Brain pericyte (primary cell): Measurements from ENCODE around the gene COMMD1.
"Not testable (repeated sequence)": the region's sequence is repeated elsewhere in the genome, so short reads cannot be mapped to it uniquely, and the experiment has no call there.

Experiments used
- DNase-seq: peaks from one replicate; pipeline ENCODE4 v3.0.0-alpha.2; 2012; ENCODE audit warnings: low read depth, low spot score

The COMMD1 gene

DNA sequence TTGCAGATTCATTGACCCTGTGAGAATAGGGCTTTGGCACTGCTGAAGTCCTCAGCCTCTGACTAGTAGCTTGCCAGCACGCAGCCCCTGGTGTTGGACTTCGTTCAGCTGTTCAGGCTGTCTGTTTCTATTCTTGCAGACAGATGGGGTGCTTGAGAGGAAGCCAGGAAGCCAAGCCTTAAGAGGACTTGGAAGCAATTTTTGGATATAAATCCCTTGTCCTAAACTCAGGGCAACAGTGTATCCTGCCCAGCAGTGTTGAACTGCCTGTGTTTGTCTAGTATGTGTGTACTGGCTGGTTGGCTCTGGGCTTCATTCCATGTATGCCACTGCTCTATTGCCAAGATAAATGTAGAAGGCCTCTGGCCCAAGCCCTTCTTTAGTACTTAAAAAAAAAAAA is 108.6 kb downstream of the COMMD1 start:
- peak; percentile 55 for DNase-seq

DNA sequence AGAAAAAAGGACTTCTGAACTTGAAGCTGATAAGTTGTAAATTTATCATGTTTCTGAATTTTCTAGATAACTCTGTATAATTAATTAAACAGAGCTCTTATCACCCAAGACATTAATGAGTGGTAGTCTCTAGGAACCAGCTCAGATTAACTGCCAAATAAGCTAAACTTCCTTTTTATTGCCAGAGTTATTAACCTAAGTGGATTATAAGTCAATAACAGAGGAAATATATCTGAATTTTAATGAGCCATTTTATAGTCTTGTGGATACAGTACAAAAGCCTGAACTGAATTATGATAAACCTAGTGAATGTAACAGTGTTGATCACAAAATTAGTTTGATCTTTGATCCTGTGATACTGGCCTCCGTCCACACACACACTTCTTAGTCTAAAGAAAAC is 111.5 kb downstream of the COMMD1 start:
- no peak for DNase-seq

DNA sequence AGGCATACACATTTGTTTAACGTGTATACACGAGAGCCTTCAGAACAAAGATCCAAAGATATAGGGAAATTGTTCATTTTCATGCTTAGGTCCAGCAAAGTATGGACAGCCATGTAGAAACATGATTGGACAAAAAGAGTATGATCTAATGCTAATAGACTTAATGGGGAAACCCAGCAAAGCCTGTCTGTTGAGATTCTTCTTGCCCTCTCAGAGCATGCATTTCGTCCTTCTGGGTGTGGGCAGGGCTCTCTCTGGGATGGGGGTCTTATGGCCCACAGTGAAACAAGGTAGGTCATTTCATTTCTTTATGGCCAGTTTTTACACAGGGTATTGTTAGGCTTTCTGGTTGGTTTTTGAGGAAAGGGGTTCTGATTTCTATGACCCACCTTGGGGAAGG is 124.4 kb downstream of the COMMD1 start:
- DNase-seq = no peak

DNA sequence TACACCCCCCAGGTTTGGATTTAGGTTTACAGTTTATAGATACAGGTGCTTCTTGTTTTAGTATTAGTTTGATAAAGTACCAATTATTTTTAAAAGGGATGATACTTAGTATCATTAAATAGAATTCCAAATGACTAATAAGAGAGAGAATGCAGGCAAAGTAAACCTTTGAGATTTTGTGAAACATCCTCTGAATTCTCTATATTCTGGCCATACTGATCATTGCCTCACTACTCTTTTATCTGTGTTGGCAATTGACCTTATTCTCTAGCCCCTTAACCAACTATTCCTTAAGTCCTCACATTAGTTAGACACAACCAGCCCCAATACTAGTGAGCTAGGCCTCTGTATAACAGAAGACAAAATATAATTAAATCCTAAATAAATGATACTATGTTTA is 125.4 kb downstream of the COMMD1 start:
- DNase-seq = no peak

DNA sequence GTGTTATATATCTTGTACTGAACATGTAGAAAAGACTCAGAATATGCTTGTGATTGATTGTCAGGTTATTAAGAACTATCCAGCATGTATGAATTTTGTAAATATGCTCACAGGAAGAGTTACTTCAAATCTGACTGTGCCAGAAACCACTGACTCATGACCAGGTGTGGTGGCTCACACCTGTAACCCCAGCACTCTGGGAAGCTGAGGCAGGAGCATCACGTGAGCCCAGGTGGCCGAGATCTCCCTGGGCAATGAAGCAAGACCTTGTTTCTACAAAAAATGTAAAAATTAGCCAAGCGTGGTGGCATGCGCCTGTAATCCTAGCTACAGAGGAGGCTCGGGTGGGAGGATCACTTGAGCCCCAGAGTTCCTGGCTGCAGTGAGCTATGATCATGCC is 126.6 kb downstream of the COMMD1 start:
- DNase-seq = no peak

DNA sequence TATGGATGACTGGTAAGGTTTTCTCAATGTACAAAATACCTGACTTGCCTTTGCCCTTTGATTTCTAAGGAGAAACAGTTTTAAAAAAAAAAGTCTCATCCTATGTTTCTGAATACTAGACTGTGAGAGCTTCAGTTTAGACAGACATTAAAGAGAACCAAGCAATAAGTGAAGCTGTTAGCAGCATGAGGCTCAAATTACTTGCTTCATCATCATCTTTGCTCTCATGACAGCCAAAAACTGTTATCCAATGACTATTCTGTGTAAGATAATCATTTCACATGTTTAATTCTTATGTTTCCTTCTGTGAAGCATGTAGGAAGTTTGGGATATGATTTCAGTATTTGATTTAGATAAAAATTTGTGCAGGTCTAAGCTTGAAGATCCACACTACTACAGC is 129.2 kb downstream of the COMMD1 start:
- DNase-seq = no peak

DNA sequence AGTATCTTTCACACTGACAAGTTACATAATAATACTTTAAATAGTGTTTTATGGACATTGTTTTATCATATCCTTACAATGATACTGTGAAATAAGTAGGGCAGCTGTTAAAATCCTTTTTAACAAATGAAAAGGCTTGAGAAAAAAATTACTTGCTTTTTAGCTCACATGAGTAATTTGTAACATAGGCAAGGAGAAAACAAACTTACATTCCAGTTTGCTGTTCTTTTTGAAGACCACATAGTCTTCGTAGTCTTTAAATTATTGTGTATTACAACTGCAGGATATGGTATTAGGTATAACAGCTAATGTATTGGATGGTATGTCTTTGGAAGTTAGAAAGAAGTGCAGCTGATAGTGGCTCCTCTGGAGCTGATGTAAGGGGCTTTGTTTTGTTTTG is 130.8 kb downstream of the COMMD1 start:
- no peak for DNase-seq

DNA sequence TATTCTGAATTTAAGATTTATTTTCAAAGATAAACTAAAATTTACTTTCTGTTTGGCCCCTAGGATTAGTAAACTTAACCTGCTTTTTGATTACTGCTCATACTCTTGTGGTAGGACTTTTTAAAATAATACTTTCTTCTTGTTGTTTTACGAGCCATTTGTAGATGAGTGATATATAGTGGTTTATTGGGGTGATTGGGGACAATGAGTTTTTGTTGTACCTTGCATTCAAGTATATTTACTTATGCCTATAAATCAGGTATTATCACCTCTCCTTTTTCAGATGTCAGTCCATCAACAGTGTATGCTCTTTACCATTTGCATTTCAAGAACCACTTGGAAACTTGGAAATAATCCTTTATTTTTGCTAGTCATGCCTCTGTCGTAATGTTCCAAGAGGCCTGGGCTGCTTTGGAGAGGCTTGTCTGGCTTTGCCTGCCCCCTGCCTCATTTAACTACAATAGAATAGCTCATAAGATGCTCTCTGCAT is 131.3 kb downstream of the COMMD1 start:
- no peak for DNase-seq

DNA sequence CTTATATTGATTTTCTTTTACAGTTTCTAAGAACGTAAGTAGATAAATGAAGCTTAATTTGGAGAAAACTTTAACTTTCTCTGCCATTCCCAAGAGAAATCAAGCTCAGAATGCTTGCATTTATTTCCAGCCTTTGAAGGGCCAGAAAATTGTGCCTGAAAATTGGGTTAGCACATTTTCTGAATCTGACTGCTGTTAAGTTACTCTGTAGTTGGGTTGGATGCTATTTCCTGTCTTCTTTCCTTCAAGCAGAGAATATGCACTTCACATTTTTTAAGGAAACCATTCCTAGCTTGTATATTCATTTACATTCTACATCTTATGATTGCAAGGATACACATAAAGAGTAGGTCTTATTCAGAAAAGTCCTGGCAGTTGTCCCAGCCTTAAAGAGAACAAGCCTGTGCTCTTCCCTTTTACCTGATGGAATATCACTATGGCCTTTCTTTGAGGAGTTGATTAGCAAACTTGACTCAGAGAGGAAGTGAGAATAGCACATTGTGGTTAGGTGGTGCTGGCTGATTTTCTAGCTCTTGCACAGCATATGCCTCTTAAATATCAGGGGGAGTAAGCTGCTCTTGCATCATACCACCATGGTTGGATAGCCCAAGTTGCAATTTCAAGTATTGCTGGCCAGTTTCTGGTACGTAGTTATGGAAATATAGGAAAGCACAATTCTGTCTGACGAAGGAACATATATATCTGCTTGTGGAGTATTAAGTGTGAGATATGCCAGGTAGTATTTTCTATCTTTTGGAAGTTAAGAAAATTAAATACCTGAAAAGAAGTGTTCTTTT is 133.7 kb downstream of the COMMD1 start:
- DNase-seq = no peak

DNA sequence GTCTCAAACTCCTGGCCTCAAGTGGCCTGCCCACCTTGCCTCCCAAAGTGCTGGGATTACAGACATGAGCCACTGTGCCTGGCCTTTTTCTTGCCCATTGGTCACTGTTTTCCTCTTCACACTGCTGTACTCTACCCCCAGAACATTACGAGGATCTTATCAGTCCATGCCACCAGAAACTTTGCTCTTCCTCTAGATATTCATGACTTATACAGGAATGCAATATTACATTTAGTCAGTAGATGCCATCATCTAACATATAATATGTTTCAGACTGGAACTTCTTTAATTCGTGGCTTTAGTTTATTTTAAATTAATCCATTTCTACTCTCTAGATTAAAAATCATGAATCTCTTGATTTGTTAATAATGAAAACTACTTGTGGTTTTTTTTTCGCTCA is 135.5 kb downstream of the COMMD1 start:
- no peak for DNase-seq

DNA sequence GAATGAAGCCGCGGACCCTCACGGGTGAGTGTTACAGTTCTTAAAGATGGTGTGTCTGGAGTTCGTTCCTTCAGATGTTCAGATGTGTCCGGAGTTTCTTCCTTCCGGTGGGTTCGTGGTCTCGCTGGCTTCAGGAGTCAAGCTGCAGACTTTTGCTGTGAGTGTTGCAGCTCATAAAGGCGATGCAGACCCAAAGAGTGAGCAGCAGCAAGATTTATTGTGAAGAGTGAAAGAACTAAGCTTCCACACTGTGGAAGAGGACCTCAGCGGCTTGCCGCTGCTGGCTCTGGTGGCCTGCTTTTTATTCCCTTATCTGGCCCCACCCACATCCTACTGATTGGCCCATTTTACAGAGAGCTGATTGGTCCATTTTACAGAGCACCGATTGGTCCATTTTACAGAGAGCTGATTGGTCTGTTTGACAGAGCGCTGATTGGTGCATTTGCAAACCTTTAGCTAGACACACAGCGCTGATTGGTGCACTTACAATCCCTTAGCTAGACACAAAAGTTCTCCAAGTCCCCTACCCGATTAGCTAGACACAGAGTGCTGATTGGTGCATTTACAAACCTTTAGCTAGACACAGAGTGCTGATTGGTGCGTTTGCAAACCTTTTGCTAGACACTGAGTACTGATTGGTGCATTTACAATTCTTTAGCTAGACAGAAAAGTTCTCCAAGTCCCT is 136.4 kb downstream of the COMMD1 start:
- DNase-seq = not testable (repeated sequence)

DNA sequence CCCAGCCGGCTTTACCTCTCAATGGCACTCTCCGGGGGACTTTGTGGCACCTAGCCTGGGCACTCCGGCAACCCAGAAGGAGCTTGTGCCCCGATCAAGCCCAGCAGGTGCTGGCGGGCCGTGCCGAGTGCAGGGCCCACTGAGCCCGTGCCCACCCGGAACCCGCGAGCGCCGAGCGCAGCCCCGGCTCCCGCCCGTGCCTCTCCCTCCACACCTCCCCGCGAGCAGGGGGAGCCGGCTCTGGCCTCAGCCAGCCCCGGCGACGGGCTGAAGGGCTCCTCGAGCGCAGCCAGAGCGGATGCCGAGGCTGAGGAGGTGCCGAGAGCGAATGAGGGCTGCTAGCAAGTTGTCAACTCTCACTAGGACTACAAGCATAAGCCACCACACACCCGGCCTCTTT is 136.9 kb downstream of the COMMD1 start:
- DNase-seq = no peak

DNA sequence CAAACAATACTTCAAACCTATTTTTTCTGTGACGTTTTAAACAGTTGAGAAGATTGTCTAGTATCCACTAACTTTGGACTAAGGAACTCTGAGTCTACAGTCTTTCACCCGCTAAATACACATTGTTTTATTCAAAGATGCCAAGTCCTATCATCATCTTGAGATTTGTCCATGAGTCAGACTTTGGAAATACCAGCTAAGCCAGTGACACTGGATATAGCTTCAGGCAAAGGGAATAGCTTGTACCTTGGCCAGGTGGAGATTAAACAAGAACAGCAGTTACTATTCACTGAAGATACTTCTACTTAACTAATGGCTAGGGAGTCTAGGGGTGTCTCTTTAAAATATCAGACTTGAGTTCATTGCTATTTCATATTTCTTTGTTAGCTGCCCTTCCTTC is 137.5 kb downstream of the COMMD1 start:
- no peak for DNase-seq

DNA sequence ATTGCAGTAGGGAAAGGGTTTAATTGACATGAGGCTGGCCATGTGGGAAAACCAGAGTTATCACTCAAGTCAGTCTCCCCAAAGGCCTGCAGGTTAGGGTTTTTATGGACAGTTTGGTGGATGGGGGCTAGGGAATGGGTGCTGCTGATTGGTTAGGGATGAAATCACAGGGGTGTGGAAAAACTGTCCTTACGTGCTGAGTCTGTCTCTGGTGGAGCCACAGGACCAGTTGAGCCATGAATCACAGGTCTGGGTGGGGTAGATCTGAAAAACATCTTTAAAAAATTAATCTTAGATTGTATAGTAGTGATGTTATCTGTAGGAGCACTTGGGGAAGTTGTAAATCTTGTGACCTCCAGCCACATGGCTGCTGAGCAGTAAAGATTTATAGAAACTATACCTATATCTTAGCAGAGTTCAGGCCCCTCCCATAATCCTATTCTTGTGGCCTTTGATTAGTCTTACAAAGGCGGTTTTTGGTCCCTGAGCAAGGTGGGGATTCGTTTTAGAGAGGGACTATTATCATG is 139.6 kb downstream of the COMMD1 start:
- DNase-seq = no peak

DNA sequence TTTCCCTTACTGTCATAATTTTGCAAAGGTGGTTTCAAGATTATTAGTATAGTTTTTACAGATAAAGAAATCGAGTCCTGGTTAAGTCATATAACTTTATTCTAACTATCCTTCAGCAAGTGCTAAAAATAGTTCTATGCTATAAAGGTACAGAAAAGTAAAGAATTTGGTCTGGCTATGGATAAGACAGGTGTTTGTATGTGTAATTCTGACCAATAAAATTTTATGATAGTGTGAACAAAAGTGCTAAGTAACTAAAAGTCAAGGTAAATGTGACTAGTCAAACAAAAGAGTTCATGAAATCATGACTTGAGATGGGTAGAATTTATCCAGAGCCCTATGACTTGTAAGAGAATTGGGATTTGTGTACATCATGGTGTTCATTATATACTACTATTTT is 140.7 kb downstream of the COMMD1 start:
- no peak for DNase-seq

DNA sequence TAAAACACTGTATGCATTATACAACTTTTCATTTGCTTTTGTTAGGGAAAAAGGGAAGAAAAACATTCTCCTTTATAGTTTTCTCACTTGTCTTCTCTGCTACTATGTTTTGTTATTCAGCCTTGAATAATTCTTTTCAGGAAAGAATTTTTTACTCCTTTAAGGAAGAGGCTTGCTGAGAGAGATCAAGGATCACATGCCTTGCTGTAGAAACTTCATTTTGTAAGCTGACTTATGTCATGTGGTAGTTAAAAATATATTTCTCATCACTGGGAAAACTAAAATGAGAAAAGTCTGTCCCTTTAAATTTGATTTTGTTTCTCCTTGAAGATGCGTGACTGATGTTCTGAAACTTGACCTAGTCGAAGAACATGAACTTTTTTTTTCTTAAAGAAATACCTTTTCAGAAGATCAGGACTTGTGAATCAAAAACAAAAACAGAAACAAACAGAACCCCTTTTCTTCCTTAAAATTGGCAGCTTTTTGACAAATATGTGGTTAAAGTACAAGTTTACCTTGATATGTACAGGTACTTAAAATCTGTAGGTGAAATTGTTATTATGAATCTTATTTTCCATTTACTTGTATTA is 145.1 kb downstream of the COMMD1 start:
- no peak for DNase-seq

DNA sequence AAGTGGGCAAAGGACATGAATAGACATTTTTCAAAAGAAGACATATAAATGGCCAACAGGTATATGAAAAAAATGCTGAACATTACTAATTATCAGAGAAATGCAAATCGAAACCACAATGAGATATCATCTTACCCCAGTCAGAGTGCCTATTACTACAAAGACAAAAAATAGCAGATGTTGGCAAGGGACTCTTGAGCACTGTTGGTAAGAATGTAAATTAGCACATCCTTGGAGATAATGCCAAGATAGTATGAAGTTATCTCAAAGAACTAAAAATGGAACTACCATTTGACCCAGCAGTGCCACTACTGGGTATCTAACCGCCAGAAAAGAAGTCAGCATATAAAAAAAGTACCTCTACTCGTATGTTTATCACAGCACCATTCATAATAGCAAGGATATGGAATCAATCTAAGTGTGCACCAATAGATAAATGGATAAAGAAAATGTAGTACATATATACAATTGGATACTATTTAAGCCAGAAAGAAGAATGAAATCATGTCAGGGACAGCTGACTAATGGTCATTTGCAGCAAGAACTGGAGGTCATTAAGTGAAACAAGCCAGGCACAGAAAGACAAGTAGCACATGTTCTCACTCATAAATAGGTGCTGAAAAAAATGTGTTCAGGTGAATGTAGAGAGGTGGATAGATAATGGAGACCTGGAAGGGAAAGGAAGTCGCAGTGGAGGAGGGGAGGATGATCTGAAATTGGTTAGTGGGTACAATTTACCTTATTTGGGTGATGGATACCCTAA is 148.7 kb downstream of the COMMD1 start:
- no peak for DNase-seq

DNA sequence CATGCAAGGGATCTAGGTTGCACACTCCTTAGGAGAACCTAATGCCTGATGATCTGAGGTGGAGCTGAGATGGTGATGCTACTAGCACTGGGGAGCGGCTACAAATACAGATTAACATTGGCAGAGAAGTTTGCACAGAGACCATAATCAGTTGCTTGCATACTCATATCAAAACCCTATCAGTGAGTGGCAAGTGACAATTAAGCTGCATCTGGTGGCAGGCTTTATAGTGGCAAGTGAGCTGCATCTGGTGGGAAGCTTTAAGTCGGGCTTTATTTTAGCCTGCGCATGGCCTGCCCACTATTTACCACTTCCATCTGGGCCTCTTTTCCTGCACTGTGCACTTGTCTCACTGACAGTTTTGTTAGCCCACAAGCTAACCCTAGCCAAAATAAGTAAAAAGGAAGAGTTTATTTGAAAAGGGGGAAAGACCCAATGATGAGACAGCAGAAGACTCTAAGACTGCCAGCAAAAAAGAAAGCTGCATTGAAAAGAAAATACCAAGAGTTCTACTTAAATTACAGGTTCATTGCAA is 149.5 kb downstream of the COMMD1 start:
- DNase-seq = no peak

DNA sequence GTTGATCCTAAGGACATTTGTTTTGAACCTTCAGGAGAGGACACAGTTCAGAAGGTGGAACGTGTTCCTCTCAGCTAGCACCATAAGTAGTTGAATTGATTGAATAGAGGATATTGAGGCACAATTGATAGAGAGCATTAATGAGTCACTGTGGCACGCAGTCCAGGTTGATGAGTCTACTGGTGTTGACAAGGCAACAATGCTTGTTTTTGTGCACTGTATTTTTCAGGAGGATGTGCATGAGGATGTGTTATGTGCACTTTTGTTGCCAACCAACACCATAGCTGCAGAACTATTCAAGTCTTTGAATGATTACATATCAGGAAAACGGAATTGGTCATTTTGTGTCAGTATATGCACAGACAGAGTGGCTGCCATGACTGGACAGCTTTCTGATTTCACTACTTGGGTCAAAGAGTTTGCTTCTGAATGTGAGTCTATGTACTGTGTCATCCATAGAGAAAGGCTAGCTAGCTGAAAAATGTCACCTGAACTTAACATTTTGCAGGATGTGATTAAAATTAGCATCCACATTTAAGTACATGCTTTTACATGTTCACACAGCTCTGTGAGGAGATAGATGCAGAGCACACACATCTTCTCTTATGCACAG is 150.4 kb downstream of the COMMD1 start:
- no peak for DNase-seq

DNA sequence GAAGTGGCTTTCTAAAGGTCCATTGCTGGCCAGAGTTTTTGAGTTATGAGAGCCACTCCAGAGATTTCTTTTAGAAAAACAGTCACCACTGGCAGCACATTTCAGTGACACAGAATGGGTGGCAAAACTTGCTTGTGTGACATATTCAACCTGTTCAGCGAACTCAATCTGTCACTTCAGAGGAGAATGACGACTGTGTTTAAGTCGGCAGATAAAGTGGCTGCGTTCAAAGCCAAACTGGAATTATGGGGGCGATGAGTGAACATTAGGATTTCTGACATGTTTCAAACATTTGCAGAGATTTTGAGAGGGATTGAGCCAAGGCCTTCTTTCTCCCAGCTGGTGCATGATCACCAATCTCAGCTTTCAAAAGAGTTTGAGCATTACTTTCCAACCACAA is 150.9 kb downstream of the COMMD1 start:
- DNase-seq = no peak

DNA sequence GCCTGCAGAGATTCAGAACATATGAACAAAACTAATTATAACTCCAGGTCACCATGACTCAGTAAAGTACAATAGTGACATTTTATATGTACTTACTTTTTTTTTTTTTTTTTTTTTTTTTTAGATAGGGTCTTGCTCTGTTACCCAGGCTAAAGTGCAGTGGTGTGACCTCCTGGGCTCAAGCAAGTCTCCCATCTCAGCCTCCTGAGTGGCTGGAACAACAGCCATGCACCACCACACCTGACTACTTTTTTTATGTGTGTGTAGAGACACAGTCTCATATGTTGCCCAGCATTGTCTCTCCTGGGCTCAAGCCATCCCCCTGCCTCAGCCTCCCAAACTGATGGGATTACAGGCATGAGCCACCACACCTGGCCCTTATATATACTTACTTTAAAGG is 159.8 kb downstream of the COMMD1 start:
- DNase-seq = no peak
